ENCODE data around the gene SPDEF.

- TF ChIP-seq, protein P1, sequence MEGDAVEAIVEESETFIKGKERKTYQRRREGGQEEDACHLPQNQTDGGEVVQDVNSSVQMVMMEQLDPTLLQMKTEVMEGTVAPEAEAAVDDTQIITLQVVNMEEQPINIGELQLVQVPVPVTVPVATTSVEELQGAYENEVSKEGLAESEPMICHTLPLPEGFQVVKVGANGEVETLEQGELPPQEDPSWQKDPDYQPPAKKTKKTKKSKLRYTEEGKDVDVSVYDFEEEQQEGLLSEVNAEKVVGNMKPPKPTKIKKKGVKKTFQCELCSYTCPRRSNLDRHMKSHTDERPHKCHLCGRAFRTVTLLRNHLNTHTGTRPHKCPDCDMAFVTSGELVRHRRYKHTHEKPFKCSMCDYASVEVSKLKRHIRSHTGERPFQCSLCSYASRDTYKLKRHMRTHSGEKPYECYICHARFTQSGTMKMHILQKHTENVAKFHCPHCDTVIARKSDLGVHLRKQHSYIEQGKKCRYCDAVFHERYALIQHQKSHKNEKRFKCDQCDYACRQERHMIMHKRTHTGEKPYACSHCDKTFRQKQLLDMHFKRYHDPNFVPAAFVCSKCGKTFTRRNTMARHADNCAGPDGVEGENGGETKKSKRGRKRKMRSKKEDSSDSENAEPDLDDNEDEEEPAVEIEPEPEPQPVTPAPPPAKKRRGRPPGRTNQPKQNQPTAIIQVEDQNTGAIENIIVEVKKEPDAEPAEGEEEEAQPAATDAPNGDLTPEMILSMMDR (IDR thresholded peaks at IDR 0.05) = no peak
- TF ChIP-seq EZH2 (IDR thresholded peaks at IDR 0.05; ENCODE audit: borderline replicate concordance, insufficient read depth, low read depth, low read length, poor library complexity, severe bottlenecking) = no peak
Measured at GRCh38 chr6:34549804-34550202, 6.3 kb downstream of the SPDEF start.

Data from B cell (primary cell).